Measurements from ENCODE around the gene RAB1B.

The RAB1B gene

DNA sequence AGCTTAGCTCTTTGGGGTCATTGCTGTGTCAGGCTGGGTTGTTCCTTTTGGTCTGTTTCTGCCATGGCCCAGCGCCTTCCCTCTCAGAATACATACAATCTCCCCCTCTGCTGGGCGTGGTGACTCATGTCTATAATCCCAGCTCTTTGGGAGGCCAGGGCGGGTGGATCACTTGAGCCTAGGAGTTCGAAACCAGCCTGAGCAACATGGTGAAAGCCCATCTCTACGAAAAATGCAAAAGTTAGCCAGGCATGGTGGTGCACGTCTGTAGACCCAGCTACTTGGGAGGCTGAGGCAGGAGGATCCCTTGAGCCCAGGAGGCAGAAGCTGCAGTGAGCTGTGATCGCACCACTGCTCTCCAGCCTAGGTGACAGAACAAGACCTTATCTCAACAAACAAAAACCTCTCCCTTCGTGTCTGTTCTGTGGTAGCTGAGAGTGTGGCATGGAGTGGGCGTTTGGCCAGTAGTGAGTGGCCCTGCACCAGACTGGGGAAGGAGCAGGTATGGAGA lies 46.7 kb upstream of the RAB1B start:
- no peak for DNase-seq (ENCODE audit: low read depth, low spot score)
- H3K4me3 ChIP-seq (ENCODE audit: low read depth, low read length) = no peak overlapping the region
- CTCF ChIA-PET = interaction anchor here (0.8 to 9.9 kb wide), 47 partner anchors 8 to 199 kb away, joined by 3 to 130 read pairs (median 4); partner anchors contain the start of genes NPAS4, RAB1B, SLC29A2 and YIF1A
- POLR2A ChIA-PET = no interaction called here
- TF ChIP-seq, protein P1, sequence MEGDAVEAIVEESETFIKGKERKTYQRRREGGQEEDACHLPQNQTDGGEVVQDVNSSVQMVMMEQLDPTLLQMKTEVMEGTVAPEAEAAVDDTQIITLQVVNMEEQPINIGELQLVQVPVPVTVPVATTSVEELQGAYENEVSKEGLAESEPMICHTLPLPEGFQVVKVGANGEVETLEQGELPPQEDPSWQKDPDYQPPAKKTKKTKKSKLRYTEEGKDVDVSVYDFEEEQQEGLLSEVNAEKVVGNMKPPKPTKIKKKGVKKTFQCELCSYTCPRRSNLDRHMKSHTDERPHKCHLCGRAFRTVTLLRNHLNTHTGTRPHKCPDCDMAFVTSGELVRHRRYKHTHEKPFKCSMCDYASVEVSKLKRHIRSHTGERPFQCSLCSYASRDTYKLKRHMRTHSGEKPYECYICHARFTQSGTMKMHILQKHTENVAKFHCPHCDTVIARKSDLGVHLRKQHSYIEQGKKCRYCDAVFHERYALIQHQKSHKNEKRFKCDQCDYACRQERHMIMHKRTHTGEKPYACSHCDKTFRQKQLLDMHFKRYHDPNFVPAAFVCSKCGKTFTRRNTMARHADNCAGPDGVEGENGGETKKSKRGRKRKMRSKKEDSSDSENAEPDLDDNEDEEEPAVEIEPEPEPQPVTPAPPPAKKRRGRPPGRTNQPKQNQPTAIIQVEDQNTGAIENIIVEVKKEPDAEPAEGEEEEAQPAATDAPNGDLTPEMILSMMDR (IDR thresholded peaks at IDR 0.05; ENCODE audit: insufficient read depth, low read length, missing control alignments) = no peak

DNA sequence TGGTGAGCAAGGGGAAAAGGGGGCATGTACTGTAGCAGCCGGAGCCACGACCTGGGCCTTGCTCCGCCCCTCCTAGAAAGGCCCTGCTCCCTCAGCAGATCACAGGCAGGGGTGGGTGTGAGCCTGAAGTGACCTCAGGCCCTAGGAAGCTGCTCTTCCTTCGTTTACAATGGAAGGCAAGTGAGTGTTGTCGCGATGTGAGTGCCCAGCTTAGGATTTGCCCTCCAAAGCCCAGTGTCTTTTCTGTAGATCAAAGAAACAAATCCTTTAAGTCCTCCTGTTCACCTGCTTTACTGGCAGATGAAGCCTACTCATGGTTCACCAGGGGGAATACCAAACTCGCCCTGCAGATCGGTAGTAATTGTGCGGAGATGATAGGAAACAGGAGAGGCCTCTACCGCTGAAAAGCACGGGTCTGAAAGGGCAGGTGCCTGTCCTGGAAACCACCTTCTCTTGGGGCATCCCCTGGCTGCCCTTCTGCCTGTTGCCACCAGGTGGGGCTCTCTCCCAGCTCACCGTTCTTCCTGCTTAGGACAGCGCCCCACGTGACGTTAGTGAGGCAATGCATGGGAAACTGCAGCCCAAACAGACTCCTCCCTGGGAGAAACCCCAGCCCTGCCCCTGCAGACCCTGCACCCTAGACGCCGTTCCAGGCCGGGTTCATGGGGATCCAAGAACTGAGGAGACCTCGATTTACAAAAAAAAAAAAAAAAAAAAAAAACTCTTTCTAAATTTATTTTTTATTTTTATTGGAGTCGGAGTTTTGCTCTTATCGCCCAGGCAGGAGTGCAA lies 45.9 kb upstream of the RAB1B start:
- TF ChIP-seq, protein P1 (IDR thresholded peaks at IDR 0.05; ENCODE audit: insufficient read depth, low read length, missing control alignments) = peak; percentile 100
- peak; percentile 49 for DNase-seq (ENCODE audit: low read depth, low spot score)
- H3K4me3 ChIP-seq (ENCODE audit: low read depth, low read length) = no peak overlapping the region
- ChIA-PET CTCF (interaction anchor here (0.8 to 9.9 kb wide), 49 partner anchors 8 to 199 kb away, joined by 3 to 130 read pairs (median 4); partner anchors contain the start of genes NPAS4, RAB1B, SLC29A2 and YIF1A), POLR2A (no interaction called here)

DNA sequence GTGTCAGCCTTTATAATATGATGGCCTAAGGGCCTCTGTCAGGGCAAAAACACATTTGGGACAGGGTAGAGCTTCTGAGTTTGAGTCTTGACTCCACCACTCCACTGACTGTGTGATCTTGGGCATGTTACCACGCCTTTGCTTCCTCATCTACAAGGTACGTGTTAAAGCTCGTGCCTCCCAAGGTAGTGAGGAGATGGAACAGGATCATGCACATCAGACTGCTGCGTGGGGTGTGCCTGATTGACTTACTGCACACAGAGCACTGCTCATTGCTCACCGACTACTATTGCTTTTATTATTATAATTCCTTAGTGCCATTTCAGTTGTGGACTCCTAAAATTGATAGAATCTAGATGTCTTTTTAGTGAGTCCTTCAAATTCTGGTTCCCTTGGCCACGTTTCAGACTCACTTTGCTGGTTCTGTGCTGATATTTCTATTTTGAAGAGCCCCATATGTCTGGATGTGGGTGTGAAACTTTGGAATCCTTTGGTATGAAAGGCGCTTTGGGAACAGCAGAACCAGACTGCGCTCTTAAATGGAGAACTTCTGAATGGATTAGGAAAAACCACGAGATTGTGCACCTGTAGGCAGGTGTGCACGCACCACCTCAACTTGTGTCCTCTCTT lies 44.1 kb upstream of the RAB1B start:
- no peak for DNase-seq (ENCODE audit: low read depth, low spot score)
- TF ChIP-seq, protein P1 (IDR thresholded peaks at IDR 0.05; ENCODE audit: insufficient read depth, low read length, missing control alignments) = no peak
- ChIA-PET POLR2A (interaction anchor here (0.7 kb wide), 1 partner anchor 225 kb away, joined by 3 read pairs; no protein-coding TSS in a partner anchor), CTCF (interaction anchor here (1.0 to 9.9 kb wide), 8 partner anchors 11 to 156 kb away, joined by 3 to 130 read pairs (median 10); partner anchors contain the start of gene RAB1B)
- no peak overlapping the region for H3K4me3 ChIP-seq (ENCODE audit: low read depth, low read length)

DNA sequence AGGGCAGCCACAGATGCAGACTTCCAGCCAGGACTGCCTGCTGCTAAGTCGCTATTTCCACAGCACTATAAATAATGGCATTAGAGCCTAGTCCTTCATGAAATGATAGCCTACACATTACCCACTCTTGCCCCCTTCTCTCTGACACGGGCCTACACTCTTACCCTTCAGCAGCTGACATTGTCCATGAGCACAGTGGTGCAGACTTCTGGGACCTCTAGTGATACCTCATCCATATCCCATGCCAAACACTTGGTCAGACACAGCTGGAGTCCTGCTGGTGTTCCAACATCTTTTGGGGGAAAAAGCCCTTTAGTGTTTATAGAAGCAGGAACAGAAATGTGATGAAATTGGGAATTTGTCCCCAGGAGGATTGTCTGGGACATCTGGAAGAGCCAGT lies 43.4 kb upstream of the RAB1B start:
- ChIA-PET POLR2A (interaction anchor here (0.7 kb wide), 1 partner anchor 226 kb away, joined by 3 read pairs; no protein-coding TSS in a partner anchor), CTCF (interaction anchor here (1.1 to 9.9 kb wide), 4 partner anchors 12 to 58 kb away, joined by 4 to 130 read pairs (median 4); no protein-coding TSS in a partner anchor)

DNA sequence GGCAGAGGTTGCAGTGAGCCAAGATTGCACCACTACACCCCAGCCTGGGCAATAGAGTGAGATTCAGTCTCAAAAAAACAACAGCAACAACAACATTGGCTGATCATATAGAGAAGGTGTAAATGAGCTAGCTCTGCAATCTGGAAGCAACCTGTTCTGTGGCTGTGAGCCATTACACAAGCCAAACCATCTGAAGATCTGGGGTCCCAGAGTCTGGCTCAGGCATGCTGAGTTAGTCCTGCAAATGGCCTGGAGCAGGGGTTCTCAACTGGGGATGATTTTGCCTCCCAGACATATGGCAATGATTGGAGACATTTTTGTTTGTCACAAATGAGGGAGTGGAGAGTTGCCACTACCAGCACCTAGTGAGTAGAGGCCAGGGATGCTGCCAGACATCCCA lies 42.3 kb upstream of the RAB1B start:
- ChIA-PET POLR2A (no interaction called here), CTCF (interaction anchor here (0.8 to 9.9 kb wide), 4 partner anchors 12 to 57 kb away, joined by 3 to 130 read pairs (median 4); no protein-coding TSS in a partner anchor)
- no peak overlapping the region for H3K4me3 ChIP-seq (ENCODE audit: low read depth, low read length)
- no peak for DNase-seq (ENCODE audit: low read depth, low spot score)
- TF ChIP-seq, protein P1 (IDR thresholded peaks at IDR 0.05; ENCODE audit: insufficient read depth, low read length, missing control alignments) = no peak

More for the DNA sequence above, 43.4 kb upstream of the RAB1B start:
- DNase-seq (ENCODE audit: low read depth, low spot score) = no peak
- no peak overlapping the region for H3K4me3 ChIP-seq (ENCODE audit: low read depth, low read length)
- TF ChIP-seq, protein P1 (IDR thresholded peaks at IDR 0.05; ENCODE audit: insufficient read depth, low read length, missing control alignments) = no peak
